NOMO-1 (cell line): ENCODE results near the gene CYP2R1.

Experiments
- DNase-seq, 2 experiments: peaks; one replicate each; lab custom pipeline; 2025; ENCODE audit not compliant: unreplicated experiment in 2 of 2; lab: John Stamatoyannopoulos, UW

The CYP2R1 gene

DNA sequence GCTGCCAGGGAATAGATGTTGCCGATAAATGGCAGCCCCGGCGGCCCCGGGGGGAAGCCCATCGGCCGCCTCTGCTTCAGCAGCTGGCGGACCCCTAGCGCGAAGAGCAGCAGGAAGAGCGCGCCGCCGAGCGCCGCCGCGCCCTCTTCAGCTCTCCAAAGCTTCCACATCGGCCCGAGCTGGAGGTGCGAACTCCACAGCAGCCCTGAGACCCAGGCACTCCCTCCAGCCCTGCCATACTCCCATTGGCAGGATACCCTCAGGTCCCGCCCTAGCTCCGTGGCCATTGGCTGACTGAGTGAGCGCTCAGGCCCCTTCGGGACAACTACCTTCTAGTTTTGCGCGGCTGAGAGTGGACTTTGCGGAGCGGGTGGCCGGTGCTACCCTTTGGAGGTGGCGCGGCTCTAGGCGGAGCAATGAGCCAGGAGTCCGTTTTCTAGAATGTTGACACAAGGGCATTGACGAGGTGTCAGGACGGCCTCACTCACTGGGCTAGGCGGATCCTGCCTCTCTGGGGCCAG is at the start of gene CYP2R1:
CYP2R1 (minus strand) TSS at position 196 of the 521 bp plus-strand sequence; CDS start at position 170, 26 bp downstream.
- DNase-seq: peak; percentile 96 to 97

- DNase-seq: no peak
These were observed 46.9 kb upstream of the CYP2R1 start for GRCh38 chr11:14938936-14939335.

GRCh38 chr11:14934641-14935351 is 42.8 kb upstream of the CYP2R1 start:
- DNase-seq: no peak

- no peak for DNase-seq
These were observed 40.4 kb upstream of the CYP2R1 start for GRCh38 chr11:14932447-14932846.

DNA sequence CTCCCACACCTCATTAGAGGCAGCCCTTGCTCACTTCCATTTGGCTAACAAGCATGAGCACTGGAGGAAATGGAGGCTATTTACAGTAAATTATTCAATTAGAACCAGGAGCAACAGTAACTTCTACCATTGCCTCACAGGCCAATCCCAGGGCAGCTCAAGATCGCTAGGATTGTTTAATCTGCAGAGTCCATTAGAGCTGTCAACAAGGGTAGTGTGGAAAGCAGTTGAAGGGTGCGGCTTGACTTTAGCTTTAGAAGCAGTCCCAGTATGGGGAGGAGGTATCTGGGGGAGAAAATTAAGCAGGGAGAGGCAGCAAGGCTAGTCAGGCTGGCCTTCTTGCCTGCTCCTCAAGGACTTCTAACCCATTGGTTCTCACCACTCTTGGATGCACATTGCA is 38.3 kb upstream of the CYP2R1 start:
- DNase-seq: no peak

GRCh38 chr11:14927146-14927545 is 35.1 kb upstream of the CYP2R1 start:
- DNase-seq: no peak

DNA sequence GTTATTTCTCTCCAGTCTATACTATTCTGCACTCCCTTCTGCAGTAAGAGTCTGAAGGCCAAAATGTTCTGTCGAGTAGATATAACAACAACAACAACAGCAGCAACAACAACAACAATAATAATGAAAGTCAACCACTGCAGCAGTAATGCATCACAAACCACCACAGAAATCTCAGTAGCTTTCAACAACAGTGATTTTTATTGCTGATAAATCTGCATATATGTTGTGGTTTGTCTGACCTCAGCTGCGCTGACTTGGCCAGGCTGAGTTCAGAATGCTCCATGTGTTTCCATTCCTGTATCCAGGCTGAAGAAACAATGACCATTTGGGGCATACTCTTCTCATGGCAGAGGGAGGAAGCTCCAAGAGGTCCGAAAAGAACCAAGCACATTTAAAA is 32.3 kb upstream of the CYP2R1 start:
- no peak for DNase-seq

GRCh38 chr11:14916403-14916802 is 24.4 kb upstream of the CYP2R1 start:
- no peak for DNase-seq

- DNase-seq: no peak
These were observed 22.5 kb upstream of the CYP2R1 start for GRCh38 chr11:14914536-14914935.

DNA sequence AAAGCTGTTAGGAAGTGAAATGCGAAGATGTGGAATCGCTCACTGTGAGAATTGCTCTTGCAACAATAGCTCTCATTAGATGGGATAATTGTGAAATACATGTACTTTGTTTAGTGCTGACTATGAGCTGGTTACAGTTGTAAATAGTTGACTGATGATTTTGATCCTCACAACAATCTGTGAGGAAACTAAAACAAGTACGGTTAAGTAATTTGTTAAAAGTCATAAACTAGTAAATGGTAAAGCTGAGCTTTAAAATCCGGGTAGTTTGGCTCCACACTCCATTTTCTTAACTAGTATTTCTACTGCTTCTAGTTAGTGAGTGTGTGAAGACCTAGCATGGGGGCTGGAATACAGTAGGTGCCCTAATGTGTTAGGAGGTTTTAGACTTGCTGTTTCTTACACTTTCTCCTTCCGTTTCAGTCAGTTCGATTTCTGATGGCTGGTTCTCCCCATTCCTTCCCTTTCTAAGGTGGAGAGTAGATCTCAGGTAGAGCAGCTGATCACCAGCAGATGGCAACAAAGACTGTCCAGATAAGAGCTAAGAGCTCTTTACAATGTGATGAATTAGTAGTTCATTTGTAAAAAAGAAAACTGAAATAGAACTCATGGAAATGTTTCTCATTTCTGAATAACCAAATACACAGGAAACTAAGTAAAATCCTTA is 16.3 kb upstream of the CYP2R1 start:
- DNase-seq: peak in 1 of 2 experiments; percentile 58

DNA sequence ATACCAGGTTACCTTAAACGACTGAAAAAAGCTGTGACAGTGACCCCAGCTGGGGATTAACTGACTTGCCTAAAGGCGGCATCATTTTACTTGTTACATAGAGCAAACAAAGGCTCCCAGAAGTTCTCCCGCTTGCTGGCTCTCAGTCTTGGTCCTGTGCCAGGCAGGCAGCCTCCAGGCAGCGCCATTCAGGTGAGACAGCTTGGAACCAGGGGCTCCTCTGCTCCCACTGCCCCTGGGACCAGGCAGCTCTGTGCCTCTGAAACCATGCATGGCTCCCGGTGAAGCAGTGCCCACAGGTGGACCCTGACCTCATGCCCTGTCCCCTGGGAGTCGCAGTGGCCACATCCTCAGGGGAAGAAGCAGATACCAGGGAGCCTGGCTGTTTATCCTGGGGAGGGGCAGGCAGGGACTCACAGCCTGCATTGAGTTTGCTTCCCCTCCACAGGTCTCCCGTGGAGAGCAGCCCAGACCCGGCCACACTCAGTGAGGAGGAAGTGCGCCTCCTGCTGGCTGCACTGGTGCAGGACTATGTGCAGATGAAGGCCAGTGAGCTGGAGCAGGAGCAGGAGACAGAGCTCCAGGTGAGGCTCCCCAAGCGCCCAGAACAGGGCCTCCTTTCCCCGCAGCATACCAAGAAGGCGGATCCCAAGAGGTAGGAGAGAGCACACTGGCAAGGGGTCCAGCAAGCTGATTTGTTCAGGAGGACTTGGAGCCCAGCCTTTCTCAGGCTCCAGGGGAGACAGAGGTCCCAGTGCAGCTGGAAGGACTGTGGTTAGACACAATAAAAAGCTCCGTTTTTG is 15.6 kb upstream of the CYP2R1 start:
- DNase-seq: peak; percentile 19 to 50

GRCh38 chr11:14906993-14907392 is 15.0 kb upstream of the CYP2R1 start:
- no peak for DNase-seq

DNA sequence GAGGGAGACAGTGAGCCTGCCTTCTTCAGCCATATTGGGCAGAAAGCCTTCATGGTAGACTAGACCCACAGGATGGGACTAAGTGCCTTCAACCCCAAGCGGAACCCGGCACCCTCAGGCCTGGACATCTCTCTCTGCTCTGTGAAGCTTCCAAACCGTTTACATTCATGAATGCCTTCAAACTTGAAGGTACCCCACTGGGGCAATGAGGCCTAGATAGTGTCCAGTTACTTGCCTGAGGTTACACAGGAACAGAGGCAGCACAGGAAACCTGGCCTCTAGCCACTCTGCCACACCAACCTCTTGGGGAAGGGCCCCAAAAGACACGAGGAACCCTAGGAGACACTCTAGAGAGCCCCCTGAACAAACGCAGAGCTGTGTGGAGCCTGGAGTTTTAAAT is 14.5 kb upstream of the CYP2R1 start:
- no peak for DNase-seq

DNA sequence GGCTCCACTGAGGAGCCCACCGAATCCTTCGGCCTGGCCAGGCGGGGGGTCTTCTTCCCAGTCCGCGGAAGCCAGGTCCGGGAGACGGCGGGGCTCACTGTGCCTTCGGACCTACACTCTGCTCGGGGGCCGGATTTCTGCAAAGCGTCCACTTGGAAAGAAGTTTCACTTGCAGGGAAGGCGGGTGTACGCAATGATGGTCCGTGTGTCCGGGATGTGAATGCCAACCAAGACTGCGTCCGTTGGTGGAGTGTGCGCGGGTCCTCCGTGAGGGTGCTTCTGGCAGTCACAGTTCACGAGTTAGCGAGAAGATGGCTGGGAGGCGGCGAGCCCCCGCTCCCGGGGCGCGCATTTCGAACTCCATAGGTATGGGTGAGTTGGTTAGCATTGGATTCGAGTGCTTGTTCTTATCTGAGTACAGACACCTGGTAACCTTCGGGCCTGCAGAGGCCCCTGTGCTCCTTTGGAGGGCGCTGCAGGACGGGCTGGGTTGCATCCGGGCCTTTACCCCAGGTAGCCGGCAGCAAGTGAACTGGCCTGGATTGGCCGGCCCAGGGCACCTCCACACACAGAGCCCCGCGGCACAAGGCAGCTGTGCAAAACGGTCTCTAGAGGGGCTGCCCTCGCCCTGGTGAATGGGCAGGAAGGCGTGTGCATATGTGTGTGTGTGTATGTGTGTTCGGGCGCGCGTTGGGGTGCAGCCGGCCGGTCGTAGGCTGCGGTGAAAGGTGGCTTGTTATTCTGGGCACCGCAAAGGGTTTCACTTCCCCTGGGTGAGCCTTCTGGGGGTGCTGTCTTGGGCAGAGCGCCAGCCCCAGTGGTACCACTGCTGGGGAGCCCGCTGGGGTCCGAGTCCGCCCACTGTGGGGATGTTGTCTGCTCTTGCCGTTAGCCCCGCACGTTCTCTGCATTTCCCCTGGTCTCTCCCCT is 13.3 kb upstream of the CYP2R1 start:
- peak; percentile 60 to 77 for DNase-seq

DNA sequence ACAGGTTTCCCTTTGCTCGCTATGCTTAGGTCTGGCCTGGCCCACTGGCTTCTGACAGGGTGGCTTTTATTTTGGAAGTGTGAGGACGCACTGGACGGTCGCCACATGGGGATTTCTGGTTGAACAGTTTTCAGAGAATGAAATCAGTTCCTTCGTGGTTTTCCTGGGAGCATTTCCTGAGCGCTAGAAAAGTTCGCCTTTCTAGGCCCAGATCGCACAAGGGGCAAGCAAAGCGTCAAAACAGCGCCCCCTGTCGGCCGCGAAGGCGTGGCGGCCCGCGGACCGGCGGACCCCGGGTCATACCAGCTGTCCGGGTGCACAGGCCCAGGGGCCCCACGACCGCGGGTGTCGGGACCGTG is 12.7 kb upstream of the CYP2R1 start:
- DNase-seq: peak; percentile 58 to 71

DNA sequence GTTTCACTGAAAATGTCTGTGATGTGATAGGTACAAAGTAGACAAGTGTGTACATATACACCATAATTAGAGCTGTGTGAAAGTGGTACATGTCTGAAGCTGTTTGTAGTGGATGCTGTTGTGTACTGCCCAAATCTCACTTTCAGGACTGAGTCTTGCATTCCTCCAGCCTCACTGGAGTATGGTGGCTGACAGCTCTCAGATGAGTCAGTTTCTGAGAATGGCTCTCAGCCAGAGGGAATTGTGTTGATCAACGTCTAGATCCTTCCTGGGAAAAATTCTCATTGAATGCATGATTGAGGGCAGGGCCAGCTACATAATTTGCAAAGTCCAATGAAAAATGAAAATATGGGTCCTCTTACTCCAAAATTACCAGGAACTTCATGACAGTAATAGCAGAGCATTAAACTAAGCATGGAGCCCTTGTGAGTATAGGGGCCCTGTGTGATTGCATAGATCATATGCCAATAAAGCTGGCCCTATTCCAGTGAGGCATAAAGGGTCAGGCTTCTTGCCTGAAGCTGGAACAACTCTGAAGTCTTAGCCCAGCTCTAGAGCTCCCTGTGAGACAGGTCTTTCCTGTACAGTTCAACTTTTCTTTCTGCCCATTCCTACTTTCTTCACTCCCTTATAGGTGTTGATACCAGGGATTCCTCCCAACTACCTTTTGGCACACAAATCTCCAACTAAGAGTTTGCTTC is 10.8 kb upstream of the CYP2R1 start:
- no peak for DNase-seq

GRCh38 chr11:14898906-14899305 is 6.9 kb upstream of the CYP2R1 start:
- no peak for DNase-seq

- DNase-seq: no peak
These were observed 6.3 kb upstream of the CYP2R1 start for GRCh38 chr11:14898355-14898754.

- peak; percentile 88 to 92 for DNase-seq
These were observed 2.9 kb upstream of the CYP2R1 start for GRCh38 chr11:14894657-14895598.
